Raji (cell line): ENCODE results near the gene MSI2.

ENCODE experiments used
- POLR2A ChIP-seq: IDR thresholded peaks from 2 replicates; pipeline ENCODE4 v1.6.1; 2011; ENCODE audit warnings: low read depth, low read length, control low read depth; ENCODE audit not compliant: insufficient read depth

MSI2 gene

DNA sequence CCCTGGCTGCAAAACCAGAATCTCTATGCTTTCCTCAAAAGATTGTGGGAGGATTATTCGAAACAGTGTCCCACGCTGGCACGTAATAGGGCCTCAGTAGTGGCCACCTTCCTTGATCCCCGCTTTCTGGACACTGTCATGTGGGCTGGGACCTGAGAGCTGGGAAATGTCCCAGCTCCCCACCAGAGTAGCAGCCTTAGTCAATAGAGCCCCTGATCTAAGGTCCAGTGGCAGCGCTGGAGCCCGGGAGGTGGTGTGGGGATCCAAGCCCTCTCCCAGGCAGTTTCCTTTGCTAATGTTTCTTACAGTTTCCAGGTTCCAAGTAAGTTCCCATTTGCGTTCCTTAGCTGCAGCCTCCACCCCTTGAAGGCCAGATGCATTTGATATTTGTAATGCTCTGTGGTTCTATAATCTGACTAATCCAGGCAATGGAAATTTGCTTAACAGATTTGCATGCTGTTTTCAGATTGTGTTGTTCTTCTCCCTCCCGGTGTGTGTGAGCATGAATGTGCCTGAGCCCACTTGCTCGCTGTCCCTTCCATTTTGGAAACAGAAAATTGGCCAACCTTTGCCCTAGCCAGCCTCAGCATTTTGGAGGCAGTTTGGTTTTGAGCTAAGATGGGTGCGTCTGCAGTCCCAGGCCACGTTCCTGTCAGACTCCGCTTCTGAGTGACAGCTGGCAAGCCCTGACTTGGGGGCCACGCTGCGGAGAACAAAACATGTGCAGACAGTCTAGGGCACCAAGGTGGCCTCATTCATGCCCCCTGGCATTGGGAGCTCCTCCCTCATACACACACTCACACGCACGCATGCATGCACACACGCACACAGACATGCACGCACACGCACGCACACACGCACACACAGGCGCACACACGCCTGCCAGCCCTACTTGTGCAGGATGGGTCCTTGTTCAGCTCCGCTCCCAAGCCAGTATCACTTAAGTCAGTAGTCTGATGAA, 419.4 kb downstream of the MSI2 start:
- no peak for TF ChIP-seq POLR2A

DNA sequence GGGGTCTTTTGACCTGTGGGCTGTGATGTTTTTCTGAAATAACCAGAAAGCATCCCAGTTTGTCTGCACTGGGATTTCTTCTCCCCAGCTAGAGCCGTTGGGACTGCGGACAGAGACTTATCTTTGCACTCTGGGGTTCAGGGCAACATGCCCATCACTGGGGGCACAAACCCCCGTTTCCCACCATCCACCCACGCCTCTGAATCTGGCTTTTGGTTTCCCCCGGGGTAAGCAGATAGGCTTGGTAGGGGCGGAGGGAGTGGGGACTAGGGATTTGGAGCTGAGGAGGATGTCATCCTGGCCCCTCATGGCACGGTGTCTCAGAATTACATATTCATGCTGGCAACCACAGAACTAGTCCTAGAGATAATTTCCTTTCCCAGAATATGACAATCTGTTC, 420.2 kb downstream of the MSI2 start:
- no peak for TF ChIP-seq POLR2A

DNA sequence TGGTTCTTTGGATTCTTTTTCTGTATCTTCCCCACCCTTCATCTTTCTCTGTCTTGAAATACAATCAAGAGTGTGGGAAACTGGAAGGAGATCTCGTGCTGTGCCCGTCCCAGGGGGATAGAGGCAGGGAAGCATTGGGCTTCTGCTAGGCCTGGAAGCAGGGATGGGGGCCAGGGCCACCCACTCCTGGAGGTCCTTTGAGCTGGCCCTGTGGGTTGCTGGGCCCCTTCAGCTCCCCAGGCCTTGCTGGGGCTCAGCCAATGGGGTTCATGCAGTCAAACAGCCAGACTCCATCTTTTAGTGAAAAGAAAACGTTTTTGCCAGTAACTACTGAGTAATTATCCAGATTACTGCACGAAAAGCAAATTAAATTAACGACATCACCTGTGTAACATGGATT, 421.0 kb downstream of the MSI2 start:
- TF ChIP-seq POLR2A, result no peak

DNA sequence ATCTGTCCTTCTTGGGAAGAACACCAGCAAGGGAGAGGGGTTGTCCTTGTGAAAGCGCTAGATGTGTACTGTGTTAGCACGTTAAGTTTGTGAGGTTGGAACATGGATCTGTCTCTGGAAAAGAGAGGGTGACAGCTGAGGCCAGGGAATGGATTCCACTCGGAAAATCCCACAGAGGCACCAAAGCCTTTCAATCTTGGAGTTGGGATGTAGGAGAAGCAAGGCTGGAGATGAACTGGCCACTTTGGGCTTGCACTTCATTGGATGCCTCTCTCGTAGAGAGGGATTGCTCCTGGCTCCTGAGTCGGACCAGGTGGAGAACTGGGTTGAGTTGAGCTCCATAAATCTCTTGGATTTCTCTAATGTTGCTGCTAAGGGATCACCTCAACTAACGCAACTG, 421.5 kb downstream of the MSI2 start:
- no peak for TF ChIP-seq POLR2A

DNA sequence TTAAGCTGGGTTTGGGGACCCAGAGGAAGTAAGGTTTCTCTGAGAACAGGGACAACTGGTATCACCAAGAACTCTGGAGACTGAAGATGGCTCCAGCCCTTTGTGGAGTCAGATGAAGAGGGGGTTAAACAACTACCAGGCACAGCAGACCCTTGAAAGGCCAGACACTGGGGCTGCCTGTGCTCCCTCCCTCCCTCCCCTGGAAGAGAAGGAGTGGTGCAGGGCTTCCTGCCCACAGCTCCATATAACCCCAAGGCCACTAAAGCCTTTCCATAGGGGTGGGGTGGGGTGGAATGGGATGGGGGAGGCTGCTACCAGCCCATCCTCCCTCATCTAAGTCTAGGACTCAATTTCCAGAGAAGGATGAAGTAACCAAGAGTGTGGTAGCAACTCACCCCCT, 422.1 kb downstream of the MSI2 start:
- TF ChIP-seq POLR2A, result no peak

DNA sequence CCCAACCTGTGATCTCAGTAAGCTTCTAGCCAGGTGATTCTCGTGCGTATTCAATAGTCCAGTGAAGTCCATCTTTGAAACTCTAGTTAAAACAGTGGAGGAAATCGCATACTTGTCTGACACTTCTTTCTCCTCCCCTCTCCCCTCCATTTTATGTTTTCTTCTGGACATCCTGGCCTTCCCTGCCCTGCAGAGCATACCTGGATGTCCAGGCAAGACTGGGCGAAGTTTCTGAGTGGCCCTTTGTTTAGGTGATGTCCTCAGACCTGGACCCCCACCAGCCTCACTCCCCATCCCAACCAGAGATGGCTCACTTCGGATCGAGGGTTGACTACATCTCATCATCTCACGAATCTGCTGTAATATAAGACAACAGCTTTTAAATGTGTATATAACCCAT, 423.0 kb downstream of the MSI2 start:
- no peak for TF ChIP-seq POLR2A

DNA sequence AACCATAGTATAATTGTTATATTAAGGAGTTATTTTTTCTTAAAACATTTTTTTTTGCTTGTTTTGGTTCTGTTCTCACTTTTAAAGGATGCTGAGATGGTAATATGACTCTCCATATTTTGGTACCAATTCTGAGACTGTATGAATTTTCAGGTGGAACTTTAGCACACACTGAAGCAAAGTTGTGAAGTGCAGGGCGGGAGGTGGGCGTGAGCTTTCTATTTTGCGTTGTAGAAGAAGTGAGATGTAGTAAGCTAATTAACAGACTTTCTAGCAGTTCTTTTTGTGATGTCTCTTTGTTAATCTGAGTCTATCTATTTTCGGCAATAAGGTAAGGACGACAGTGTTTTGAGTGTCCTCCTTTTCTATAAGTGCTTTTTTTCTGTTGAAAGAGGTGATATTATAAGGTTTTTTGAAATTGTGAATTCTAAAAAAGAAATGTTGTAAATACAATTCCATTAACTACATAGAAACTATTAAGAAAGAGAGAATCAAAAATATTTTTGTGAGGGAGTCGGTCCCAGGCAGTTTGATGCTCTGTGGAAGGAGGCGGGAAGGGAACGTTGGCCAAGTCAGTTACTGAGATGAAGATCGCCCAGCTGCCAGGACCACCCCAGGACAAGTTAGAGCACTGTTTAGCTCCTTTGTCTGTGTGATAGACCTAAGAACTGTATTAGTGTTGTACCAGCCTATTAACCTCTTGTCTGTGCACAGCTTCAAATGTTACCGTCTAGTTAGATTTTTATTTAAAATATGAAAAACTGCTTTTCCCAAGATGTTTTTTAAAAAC, 423.8 kb downstream of the MSI2 start:
- TF ChIP-seq POLR2A, result no peak

DNA sequence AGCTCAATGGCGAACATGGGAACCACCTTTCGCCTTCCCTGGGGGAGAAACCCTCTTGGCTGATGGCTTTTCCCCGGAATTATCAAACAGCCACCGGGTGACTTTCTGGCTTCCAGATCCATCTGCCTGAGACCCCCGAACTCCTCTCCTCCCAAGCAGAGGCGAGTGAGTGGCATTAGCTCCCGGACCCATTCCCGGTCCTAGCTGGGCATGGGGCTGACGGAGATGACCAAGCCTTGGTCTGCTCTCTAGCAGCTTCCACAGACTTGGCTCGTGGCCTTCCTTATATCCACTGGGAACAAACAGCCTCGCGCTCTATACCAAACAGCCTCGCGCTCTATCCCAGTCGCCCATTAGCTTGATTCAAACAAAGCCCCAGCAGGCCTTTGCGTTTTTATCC, 426.4 kb downstream of the MSI2 start:
- TF ChIP-seq POLR2A, result no peak

DNA sequence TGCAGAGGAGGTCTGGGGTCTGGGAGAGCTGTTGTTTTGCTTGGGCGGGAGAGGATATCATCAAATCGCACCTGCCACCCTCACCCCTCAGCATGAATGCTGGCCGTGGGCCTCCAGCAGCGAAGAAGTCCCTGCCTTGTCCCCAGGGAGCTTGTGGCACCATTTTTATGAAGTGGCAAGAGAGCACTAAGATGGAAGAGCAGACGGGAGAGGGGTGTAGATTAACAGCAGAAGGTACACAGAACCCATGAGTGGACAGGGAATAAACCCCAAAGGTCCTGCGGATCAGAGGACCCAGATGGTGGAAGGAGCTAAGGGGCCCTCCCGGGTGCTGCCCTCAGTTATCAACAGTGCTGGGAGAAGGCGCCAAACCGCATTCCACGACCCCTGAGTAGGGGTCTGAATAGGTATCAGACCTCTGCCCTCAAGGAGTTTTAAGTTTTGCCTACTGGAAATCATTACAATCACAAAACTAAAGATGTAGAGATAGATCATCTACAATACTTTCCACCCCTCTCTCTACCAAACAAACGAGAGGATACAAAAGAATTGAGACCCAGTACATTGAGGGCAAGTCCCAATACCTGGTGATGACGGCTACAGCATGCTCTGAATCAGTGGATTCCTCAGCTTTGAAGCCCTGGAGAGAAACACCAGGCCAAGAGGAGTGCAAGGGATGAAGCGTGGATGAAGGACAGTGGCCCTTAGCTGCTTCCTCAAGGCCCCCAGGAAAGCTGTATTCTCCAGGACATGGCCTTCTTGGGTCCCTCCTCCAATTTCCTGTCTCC, 428.6 kb downstream of the MSI2 start:
- no peak for TF ChIP-seq POLR2A

DNA sequence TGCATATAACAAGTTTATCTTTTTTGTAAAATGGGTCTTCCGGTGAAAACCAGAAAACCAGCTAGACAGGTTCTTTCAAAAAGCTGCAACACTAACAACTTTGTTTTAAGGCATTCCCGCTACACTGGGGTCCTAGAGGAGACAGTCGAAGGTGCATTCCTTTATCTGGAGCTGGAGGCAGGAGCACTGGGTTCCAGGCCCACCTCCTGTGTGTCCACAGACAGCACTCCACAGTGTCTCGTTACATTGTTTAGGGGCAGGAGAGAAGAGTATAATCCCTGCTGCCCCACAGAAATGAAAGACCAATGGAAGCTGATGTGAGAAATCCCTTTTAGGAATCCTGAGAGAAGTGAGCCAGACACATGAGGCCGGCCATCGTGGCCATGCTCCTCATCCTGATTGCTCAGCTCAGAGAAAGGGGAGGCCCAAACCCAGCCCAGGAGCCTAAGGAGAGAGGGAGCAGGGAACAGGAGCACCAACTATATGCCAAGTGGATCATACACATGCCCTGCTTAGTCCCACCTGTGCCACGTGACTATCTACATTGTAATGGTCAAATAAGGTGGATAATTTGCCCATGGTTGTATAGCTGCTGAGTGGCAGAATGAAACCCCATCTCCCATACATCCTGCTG, 429.3 kb downstream of the MSI2 start:
- no peak for TF ChIP-seq POLR2A

DNA sequence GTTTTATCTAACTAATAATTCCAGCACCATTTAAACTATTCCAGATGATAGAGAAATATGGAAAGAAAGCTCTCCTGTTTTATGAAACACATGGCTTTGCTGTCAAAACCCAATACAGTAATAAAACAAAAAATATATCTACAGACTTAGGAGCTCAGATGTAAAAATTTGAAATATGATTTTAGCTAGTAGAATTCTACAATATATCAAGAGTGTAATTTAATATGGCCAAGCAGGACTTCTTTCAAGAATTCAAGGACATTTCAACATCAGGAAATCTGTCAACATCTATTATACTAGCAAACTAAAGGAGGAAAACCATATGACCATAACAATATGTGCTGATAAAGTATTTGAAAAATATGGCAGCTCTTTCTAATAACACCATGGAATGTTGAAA, 431.3 kb downstream of the MSI2 start:
- TF ChIP-seq POLR2A, result no peak

DNA sequence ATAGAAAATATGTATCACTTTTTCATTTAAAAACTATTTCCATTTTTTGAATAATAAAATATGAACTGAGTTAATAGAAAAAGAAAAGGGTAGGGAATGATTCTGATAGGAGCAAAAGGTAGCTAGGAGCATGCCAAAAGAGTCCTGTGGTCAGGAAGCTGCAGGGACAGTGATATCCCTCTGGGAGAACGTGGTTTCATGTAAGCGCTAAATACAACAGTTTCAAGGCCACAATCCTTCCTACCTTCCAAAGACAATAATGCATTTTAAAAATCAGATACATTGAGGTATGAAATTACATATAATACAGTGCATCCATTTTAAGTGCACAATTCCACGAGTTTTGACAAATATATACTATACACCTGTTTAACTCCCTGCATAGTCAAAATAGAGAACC, 432.9 kb downstream of the MSI2 start:
- no peak for TF ChIP-seq POLR2A

DNA sequence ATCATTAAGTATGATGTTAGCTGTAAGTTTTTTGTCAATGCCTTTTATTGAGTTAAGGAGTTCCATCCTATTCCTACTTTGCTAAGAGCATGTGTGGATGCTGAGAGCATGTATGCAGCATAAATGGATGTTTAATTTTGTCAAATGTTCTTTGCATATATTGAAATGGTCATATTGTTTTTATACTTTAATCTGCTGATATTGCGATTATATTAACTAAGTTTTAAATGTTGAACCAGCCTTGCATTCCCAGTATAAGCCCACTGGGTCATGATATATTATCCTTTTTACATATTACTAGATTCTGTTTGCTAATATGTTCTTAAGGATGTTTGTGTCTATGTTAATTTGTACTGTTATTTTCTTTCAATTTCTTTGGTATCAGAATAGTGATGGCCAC, 435.6 kb downstream of the MSI2 start:
- TF ChIP-seq POLR2A, result no peak

DNA sequence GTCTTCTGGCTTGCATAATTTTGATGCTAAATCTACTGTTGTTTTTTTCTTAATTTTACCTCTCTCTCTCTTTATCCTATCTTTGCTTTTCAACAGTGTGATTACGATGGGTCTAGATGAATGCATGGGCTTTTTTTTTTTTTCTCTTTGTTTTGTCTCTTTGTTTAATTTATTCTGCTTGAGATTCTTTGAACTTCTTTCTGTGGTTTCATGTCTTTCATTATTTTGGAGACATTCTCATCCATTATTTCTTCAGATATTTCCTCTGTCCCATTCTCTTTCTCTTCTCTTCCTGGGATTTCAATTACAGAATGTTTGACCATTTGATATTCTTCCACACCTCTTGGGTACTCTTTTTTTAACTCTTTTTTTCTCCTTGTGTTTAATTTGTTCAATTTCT, 436.4 kb downstream of the MSI2 start:
- TF ChIP-seq POLR2A, result no peak

DNA sequence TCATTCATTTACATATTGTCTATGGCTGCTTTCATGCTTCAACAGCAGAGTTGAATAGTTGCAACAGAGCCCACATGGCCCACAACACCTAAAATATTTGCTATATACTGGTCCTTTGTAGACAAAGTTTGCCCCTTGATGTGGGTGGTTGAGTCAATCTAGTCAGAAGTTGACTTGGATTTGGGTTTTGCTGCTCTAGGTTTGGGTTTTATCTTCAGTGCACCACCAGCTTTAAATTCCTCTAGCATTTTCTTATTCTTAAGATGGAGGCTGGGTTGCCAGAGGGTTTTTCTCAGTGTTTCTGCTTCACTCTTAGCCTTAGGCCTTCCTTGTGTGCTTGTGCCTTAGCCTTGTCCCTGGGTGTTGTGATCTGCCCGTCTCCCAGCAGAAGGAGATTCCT, 437.7 kb downstream of the MSI2 start:
- no peak for TF ChIP-seq POLR2A

DNA sequence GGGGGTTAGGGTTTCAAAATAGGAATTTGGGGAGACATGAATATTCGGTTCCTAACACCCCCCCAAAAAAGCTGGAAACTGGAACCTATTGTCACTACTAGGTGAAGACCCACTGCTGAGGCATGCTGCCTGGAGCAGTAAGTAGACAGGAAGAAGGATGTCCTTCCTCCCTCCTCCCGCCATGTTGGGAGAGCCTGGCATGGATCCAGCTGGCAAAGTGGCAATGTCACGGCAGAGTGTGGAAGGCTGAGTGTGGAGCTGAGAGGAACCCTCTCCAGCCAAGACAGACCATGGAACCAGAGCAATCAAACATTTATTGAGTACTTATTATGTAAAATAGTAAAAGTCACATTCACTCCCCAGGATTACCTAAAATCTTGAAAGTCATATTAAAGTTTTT, 439.7 kb downstream of the MSI2 start:
- TF ChIP-seq POLR2A, result no peak

DNA sequence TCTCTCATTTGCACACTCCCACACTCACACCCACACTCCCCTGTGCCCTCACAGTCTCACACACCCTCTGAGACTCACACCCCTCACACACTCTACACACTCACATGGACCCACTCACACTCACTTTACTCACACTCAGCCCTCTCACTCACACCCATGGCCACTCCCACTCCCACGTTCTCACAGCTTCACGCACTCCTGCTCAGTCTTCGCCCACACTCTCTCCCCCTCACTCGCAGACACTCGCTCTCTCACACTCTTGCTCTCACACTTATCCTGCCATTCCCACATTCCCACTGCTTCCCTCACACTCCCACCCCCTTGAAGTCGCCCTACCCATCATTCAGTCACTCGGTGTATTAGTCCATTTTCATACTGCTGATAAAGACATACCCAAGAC, 440.9 kb downstream of the MSI2 start:
- no peak for TF ChIP-seq POLR2A
